K562 (cell line): ENCODE measurements around the gene FOSL2. TPM values are rescaled to one million over a fixed set of nuclear protein-coding genes. Genes with fewer than 3 reads are reported as not detected.

Experiments
- ATAC-seq: fragments of 200-7000 bp; cut with Tn5 transposase; 3 replicates; pipeline ENCODE4 v1.9.1; 2020; ENCODE audit warnings: moderate library complexity
- BruUV-seq: library from RNA; stranded (reverse); fragments of 400-500 nt; replicated peaks from 2 replicates; lab custom pipeline; 2021; lab: Mats Ljungman, UMichigan
- CTCF ChIA-PET: fragments of 300-600 bp; formaldehyde crosslinking; extraction: SDS; loops from one replicate; lab custom pipeline; 2021; ENCODE audit warnings: low intra/inter-chr PET ratio; lab: Yijun Ruan, JAX
- POLR2A ChIA-PET: fragments of 300-600, 350-650 bp; sonication (Branson Sonifier 250); formaldehyde crosslinking; extraction: SDS; loops from one replicate; lab custom pipeline; 2021; ENCODE audit warnings: antibody characterized with exemption, inconsistent platforms; lab: Yijun Ruan, JAX
- DNase-seq, 4 experiments: peaks; one replicate each; pipeline versions ENCODE4 v3.0.0 to v3.0.0-alpha.2; 2011 to 2018; ENCODE audit warnings: low spot score in 3 of 4, mixed read lengths in 3 of 4; ENCODE audit errors: extremely low read depth in 1 of 4
- FAIRE-seq: peaks from 2 replicates; lab custom pipeline; 2011; peaks lifted over from hg19 to GRCh38; lab: Jason Lieb, UNC
- H2AFZ ChIP-seq: 2 replicates; pipeline ENCODE4 v1.6.0; 2011; ENCODE audit warnings: low read depth, low read length, control low read depth, inconsistent platforms
- H3K27ac ChIP-seq: fragments of 200-600 bp; 3 replicates; pipeline ENCODE4 v1.8.0; 2011; ENCODE audit warnings: low read depth, mild to moderate bottlenecking, control low read depth, inconsistent platforms, low read length, moderate library complexity, mixed read lengths; ENCODE audit errors: extremely low read depth
- H3K27me3 ChIP-seq, 2 experiments: fragments of 300-600 bp in 1 of 2; 2 replicates in 1 of 2; 3 replicates in 1 of 2; pipeline versions ENCODE4 v1.6.0 to v1.8.0; 2011; ENCODE audit warnings: inconsistent platforms in 2 of 2, low read length in 2 of 2, mild to moderate bottlenecking in 1 of 2, mixed read lengths in 1 of 2, moderate library complexity in 1 of 2; ENCODE audit not compliant: control insufficient read depth in 2 of 2, insufficient read depth in 2 of 2
- H3K36me3 ChIP-seq: fragments of 300-600 bp; 3 replicates; pipeline ENCODE4 v1.8.0; 2011; ENCODE audit warnings: mild to moderate bottlenecking, low read length, inconsistent platforms; ENCODE audit not compliant: control insufficient read depth, insufficient read depth
- H3K4me1 ChIP-seq, 2 experiments: fragments of 200-600 bp in 1 of 2; replicated peaks in 1 of 2; 2 replicates in 1 of 2; 3 replicates in 1 of 2; pipeline versions ENCODE4 v1.5.1 to v1.8.0; 2011; ENCODE audit warnings: inconsistent platforms in 2 of 2, low read length in 2 of 2, mild to moderate bottlenecking in 1 of 2, mixed read lengths in 1 of 2, moderate library complexity in 1 of 2; ENCODE audit not compliant: control insufficient read depth in 2 of 2, insufficient read depth in 2 of 2
- H3K4me2 ChIP-seq: 2 replicates; pipeline ENCODE4 v1.6.1; 2011; ENCODE audit warnings: low read length, control low read depth, inconsistent platforms, mixed read lengths; ENCODE audit not compliant: insufficient read depth
- H3K4me3 ChIP-seq: fragments of 200-600 bp; sonication (generic), shearing (Covaris generic); 2 replicates; pipeline ENCODE4 v1.5.1; 2016; ENCODE audit warnings: control low read depth, inconsistent platforms
- H3K79me2 ChIP-seq: fragments of 200-600 bp; 3 replicates; pipeline ENCODE4 v1.8.0; 2011; ENCODE audit warnings: low read length, inconsistent platforms; ENCODE audit not compliant: control insufficient read depth, insufficient read depth
- H3K9ac ChIP-seq, 2 experiments: 2 replicates each; pipeline versions ENCODE4 v1.6.0 to v1.6.1; 2011; ENCODE audit warnings: low read depth in 2 of 2, low read length in 2 of 2, control low read depth in 1 of 2, inconsistent platforms in 1 of 2, mild to moderate bottlenecking in 1 of 2, mixed read lengths in 1 of 2; ENCODE audit not compliant: insufficient read depth in 1 of 2
- H3K9me1 ChIP-seq: one replicate; pipeline ENCODE4 v1.6.0; 2011; ENCODE audit warnings: inconsistent platforms, mild to moderate bottlenecking, low read length, moderate library complexity; ENCODE audit not compliant: control insufficient read depth, insufficient read depth
- H3K9me3 ChIP-seq: replicated peaks from 2 replicates; pipeline ENCODE4 v1.5.1; 2011; ENCODE audit warnings: low read depth, low read length, inconsistent platforms; ENCODE audit not compliant: control insufficient read depth, insufficient read depth
- H4K20me1 ChIP-seq: replicated peaks from 2 replicates; pipeline ENCODE4 v1.6.1; 2011; ENCODE audit warnings: low read length, inconsistent platforms, mixed read lengths; ENCODE audit not compliant: control insufficient read depth, insufficient read depth
- CREB3 ChIP-seq: fragments of 450-650 bp; conservative IDR thresholded peaks from 2 replicates; pipeline ENCODE4 v1.6.1; 2016; ENCODE audit warnings: missing genetic modification characterization, low read depth, mild to moderate bottlenecking, missing compliant biosample characterization, moderate library complexity
- FOXM1 ChIP-seq, 2 experiments: fragments of 450-650 bp in 1 of 2; sonication (generic) in 1 of 2; formaldehyde crosslinking in 1 of 2; IDR thresholded peaks; 2 replicates each; pipeline versions ENCODE4 v1.6.1 to v1.9.0; 2017 to 2022; ENCODE audit warnings: low read depth in 2 of 2, mild to moderate bottlenecking in 2 of 2, missing genetic modification reagents in 1 of 2, moderate library complexity in 1 of 2
- JUN ChIP-seq, 2 experiments: sonication (generic) in 1 of 2; formaldehyde crosslinking in 1 of 2; IDR thresholded peaks; 2 replicates each; pipeline versions ENCODE4 v1.6.1 to v1.8.0; 2012 to 2022; ENCODE audit warnings: borderline replicate concordance in 2 of 2, mild to moderate bottlenecking in 2 of 2, improper control_type of control experiment in 1 of 2, low read depth in 1 of 2, low read length in 1 of 2, missing genetic modification reagents in 1 of 2
- MLLT1 ChIP-seq, 2 experiments: fragments of 450-650 bp; IDR thresholded peaks; 2 replicates each; pipeline ENCODE4 v1.6.1; 2016
- NRF1 ChIP-seq, 2 experiments: fragments of 450-650 bp; IDR thresholded peaks in 1 of 2; conservative IDR thresholded peaks in 1 of 2; 2 replicates each; pipeline ENCODE4 v1.6.1; 2014; ENCODE audit warnings: mild to moderate bottlenecking in 2 of 2
- POLR2B ChIP-seq: fragments of 450-650 bp; IDR thresholded peaks from 2 replicates; pipeline ENCODE4 v1.6.1; 2018; ENCODE audit warnings: low read depth; ENCODE audit not compliant: partially characterized antibody
- SMARCB1 ChIP-seq: IDR thresholded peaks from 2 replicates; pipeline ENCODE4 v1.6.1; 2011; ENCODE audit warnings: improper control_type of control experiment, low read depth; ENCODE audit not compliant: insufficient read length
- SP1 ChIP-seq: sonication (generic); formaldehyde crosslinking; IDR thresholded peaks from 2 replicates; pipeline ENCODE4 v1.8.1; 2022; ENCODE audit warnings: mild to moderate bottlenecking, missing genetic modification reagents
- TRIM28 ChIP-seq: fragments of 450-650 bp; IDR thresholded peaks from 2 replicates; pipeline ENCODE4 v1.6.1; 2017
- ZBTB7A ChIP-seq: IDR thresholded peaks from 2 replicates; pipeline ENCODE4 v1.6.1; 2011; ENCODE audit warnings: low read depth, mild to moderate bottlenecking, low read length, moderate library complexity, borderline replicate concordance; ENCODE audit not compliant: control insufficient read depth
- ZFP36 ChIP-seq: fragments of 150-350 bp; IDR thresholded peaks from 2 replicates; pipeline ENCODE4 v1.6.1; 2018; ENCODE audit warnings: low read length, low read depth; ENCODE audit not compliant: partially characterized antibody
- ZFX ChIP-seq: sonication (generic); formaldehyde crosslinking; IDR thresholded peaks from 2 replicates; pipeline ENCODE4 v1.8.0; 2022; ENCODE audit warnings: mild to moderate bottlenecking, missing genetic modification reagents, moderate library complexity
- ZNF311 ChIP-seq: fragments of 250-450 bp; sonication (Bioruptor Pico); IDR thresholded peaks from 2 replicates; pipeline ENCODE4 v1.4.0; 2020; ENCODE audit warnings: mild to moderate bottlenecking, moderate library complexity
- ZNF584 ChIP-seq: fragments of 200-800 bp; sonication (Bioruptor generic); IDR thresholded peaks from 2 replicates; pipeline ENCODE4 v1.6.1; 2016; ENCODE audit warnings: low read depth, mild to moderate bottlenecking, missing genetic modification characterization, missing compliant biosample characterization
- WGBS: fragments of 100-300 bp; shearing (Covaris generic); methylation state at CpG from one replicate; pipeline ENCODE4 v1.1.6; 2016; ENCODE audit warnings: low coverage, mixed read lengths; ENCODE audit not compliant: insufficient coverage; ENCODE audit errors: missing lambda C conversion rate; 5-methylcytosine and 5-hydroxymethylcytosine counted together
- in situ Hi-C: fragments of 300-500 bp; cut with MboI; formaldehyde crosslinking; loops from 4 replicates; pipeline ENCODE4 v1.15.0; 2018; ENCODE audit warnings: inconsistent platforms, mixed read lengths
- intact Hi-C: fragments of 100-400 bp; cut with micrococcal nuclease; formaldehyde crosslinking; loops from 2 replicates; pipeline ENCODE4 v1.14.2; 2022
- polyA plus RNA-seq, 8 experiments: library from polyadenylated mRNA; depleted of rRNA in 4 of 8; stranded (reverse) in 5 of 8; unstranded in 3 of 8; fragments of >200 nt; fragmentation: Nextera tagmentation in 2 of 8; fragmentation: Illumina TruSeq in 1 of 8; extraction: Ambion mirVana in 2 of 8; extraction: Trizol in 1 of 8; gene quantifications; 2 replicates each; pipeline versions ENCODE4 v1.2.1 to v1.2.3, GENCODE V29; 2011 to 2014; ENCODE audit warnings: inconsistent platforms in 1 of 8, missing spikeins in 1 of 8
- total RNA-seq, 7 experiments: library from RNA; depleted of rRNA in 6 of 7; stranded (reverse); fragments of >200 nt in 6 of 7; fragmentation: Illumina TruSeq in 2 of 7; extraction: Trizol in 2 of 7; gene quantifications; 2 replicates each; pipeline versions ENCODE4 v1.2.1 to v1.2.3, GENCODE V29; 2011 to 2021; ENCODE audit warnings: low replicate concordance in 1 of 7
- TF ChIP-seq, protein P1 (sequence below), 2 experiments: IDR thresholded peaks; 2 replicates each; pipeline ENCODE4 v1.6.1; 2011; ENCODE audit warnings: borderline replicate concordance in 1 of 2, control low read depth in 1 of 2, low read depth in 1 of 2, low read length in 1 of 2, mild to moderate bottlenecking in 1 of 2, mixed read lengths in 1 of 2, moderate library complexity in 1 of 2; ENCODE audit not compliant: insufficient read depth in 1 of 2, insufficient read length in 1 of 2, poor library complexity in 1 of 2, severe bottlenecking in 1 of 2; ENCODE audit errors: extremely low read depth in 1 of 2

FOSL2 gene
- total and polyA plus RNA-seq, 9 of the 15 experiments (the other 6 are each of a cell fraction or from before 2014, with no cell fraction given), result 0.04 to 2.9 (median 0.80) TPM

GRCh38 chr2:28366496-28367282 is 26.0 kb upstream of the FOSL2 start:
- Histone ChIP-seq H3K9me1 (no peaks in the 10 kb centered on the region), H4K20me1 (no peaks in the 10 kb centered on the region), H2AFZ (peak overlapping the region; percentile 91), H3K27me3 (no peaks in the 10 kb centered on the region), H3K4me2 (peak overlapping the region; percentile 74), H3K36me3 (no peaks in the 10 kb centered on the region), H3K79me2 (no peaks in the 10 kb centered on the region), H3K9ac (peak overlapping the region; percentile 65 to 88), H3K27ac (peak overlapping the region; percentile 89), H3K4me1 (peaks cover 32 to 47% of the 10 kb centered on the region in 2 experiments), H3K9me3 (no peaks in the 10 kb centered on the region), H3K4me3 (no peak overlapping the region)
- FAIRE-seq (peak; percentile 100), ATAC-seq (peak; percentile 93), DNase-seq (peak; percentile 79 to 91 (median 86))
- TSS peak; percentile 95 for BruUV-seq
- POLR2A ChIA-PET, result interaction anchor here (0.6 to 1.1 kb wide), 3 partner anchors 15 to 31 kb away, joined by 3 to 4 read pairs (median 4); no protein-coding TSS in a partner anchor
- in situ Hi-C loops, result no loop called here
- 1% methylated on average over 18 of the region's 19 CpGs for WGBS
- CTCF ChIA-PET, result no interaction called here
- intact Hi-C loops, result no loop called here
- TF ChIP-seq ZNF311 (CRISPR knock-in tag), result peak; percentile 67
- TF ChIP-seq FOXM1 (IDR thresholded peaks at IDR 0.05; ENCODE audit: low read depth), result peak; percentile 41; the same call in 1 of the 2 replicates
- TF ChIP-seq FOXM1 (CRISPR knock-in tag; IDR thresholded peaks at IDR 0.05; ENCODE audit: low read depth), result no peak
- TF ChIP-seq NRF1 (conservative IDR thresholded peaks at IDR 0.05 in 1 of 2, IDR thresholded peaks at IDR 0.05 in 1 of 2), result peak in 1 of 2 experiments; percentile 43; a peak in 2 of 4 replicates
- TF ChIP-seq POLR2B, result peak; percentile 73
- peak; percentile 38; the same call in 1 of the 2 replicates for TF ChIP-seq TRIM28
- peak; percentile 42; the same call in 1 of the 2 replicates for TF ChIP-seq JUN (IDR thresholded peaks at IDR 0.05; ENCODE audit: borderline replicate concordance, low read depth, low read length)
- TF ChIP-seq JUN (CRISPR knock-in tag; IDR thresholded peaks at IDR 0.05; ENCODE audit: borderline replicate concordance), result no peak; the same call in 1 of the 2 replicates
- TF ChIP-seq, protein P1, sequence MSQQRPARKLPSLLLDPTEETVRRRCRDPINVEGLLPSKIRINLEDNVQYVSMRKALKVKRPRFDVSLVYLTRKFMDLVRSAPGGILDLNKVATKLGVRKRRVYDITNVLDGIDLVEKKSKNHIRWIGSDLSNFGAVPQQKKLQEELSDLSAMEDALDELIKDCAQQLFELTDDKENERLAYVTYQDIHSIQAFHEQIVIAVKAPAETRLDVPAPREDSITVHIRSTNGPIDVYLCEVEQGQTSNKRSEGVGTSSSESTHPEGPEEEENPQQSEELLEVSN (IDR thresholded peaks at IDR 0.05; ENCODE audit: borderline replicate concordance in 1 of 2, extremely low read depth in 1 of 2, insufficient read depth in 1 of 2, insufficient read length in 1 of 2, low read depth in 1 of 2, low read length in 1 of 2, poor library complexity in 1 of 2, severe bottlenecking in 1 of 2), result peak; percentile 81 to 85
- peak; percentile 65; the same call in 1 of the 2 replicates for TF ChIP-seq ZBTB7A
- TF ChIP-seq ZFP36, result peak; percentile 50
- peak; percentile 38; the same call in 1 of the 2 replicates for TF ChIP-seq CREB3 (tag)
- TF ChIP-seq MLLT1 (IDR thresholded peaks at IDR 0.05), result peak in 1 of 2 experiments; percentile 87; a peak in 2 of 4 replicates
- TF ChIP-seq ZNF584 (CRISPR knock-in tag), result peak; percentile 75; the same call in 1 of the 2 replicates
- TF ChIP-seq SP1 (CRISPR knock-in tag), result peak; percentile 60
- peak; percentile 83 for TF ChIP-seq ZFX
- peak; percentile 46 for TF ChIP-seq SMARCB1
